A549 treated with dexamethasone at 1 μM for 4 hours (cell line): ENCODE measurements around the gene GALNT15. TPM values are rescaled to one million over a fixed set of nuclear protein-coding genes. Genes with fewer than 3 reads are reported as not detected.

Source experiments
- total RNA-seq: library from RNA; stranded (reverse); fragments of 200-300 nt; extraction: Qiagen RNA extraction; gene quantifications from 5 replicates; pipeline ENCODE4 v1.2.3, GENCODE V29; 2022

GALNT15 gene, protein sequence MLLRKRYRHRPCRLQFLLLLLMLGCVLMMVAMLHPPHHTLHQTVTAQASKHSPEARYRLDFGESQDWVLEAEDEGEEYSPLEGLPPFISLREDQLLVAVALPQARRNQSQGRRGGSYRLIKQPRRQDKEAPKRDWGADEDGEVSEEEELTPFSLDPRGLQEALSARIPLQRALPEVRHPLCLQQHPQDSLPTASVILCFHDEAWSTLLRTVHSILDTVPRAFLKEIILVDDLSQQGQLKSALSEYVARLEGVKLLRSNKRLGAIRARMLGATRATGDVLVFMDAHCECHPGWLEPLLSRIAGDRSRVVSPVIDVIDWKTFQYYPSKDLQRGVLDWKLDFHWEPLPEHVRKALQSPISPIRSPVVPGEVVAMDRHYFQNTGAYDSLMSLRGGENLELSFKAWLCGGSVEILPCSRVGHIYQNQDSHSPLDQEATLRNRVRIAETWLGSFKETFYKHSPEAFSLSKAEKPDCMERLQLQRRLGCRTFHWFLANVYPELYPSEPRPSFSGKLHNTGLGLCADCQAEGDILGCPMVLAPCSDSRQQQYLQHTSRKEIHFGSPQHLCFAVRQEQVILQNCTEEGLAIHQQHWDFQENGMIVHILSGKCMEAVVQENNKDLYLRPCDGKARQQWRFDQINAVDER
- total RNA-seq: 0.03 to 0.20 TPM (median 0.05 TPM) in 5 replicates

GRCh38 chr3:16174389-16174788, at the start of gene GALNT15:
TSS of gene GALNT15 (plus strand) at chr3:16174680. CDS start at chr3:16175152, 472 bp downstream.

DNA sequence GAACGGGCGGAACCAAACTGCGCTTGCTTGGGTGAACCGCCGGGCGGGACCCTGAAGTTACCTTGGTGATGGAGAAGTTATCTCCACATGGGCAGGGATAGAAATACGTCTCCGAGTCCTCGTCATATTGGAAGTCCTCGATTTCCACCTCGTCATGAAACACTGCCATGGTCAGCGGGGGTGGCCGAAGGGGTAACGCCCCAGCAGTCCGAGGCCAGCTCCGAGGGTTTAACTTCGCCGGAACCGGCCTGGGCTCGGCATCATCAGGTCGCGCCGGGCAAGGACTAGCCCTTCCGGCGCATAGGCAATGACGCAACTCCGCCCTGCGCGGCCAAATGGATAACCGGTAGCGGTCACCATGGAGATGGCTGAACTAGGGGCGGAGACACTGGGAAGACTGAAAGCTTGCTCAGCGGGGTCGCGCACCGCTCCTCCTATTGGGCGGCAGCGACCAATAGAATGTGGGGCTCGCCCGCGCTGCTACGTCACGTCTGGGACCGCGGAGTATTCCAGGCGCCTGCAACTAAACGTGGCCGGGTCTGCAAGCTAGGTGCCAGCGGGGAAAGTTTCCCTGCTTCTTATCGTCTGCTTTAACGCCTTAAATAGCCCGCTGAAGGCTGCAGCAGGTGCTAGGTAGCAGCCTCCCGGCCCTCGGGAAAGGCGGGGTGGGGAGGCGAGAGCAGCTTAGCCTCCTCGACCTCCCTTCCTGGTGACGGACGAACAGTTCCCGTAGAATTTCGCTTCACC, 90.4 kb downstream of the GALNT15 start, which contains the start of the genes DPH3 and OXNAD1:
Gene DPH3 (minus strand): TSS at position 236 of the 747 bp plus-strand sequence. CDS start 67 bp downstream, at position 169.
Gene OXNAD1 (plus strand): TSS at position 505 of the 747 bp plus-strand sequence. CDS start 5,741 bp downstream, outside the sequence.

Other genes with a start within 250 kb of the GALNT15 start
- 22.4 to 26.3 TPM (median 24.1 TPM) in 5 replicates for gene DPH3, start 90.3 kb downstream of the GALNT15 start, total RNA-seq
- gene OXNAD1, start 90.5 kb downstream of the GALNT15 start, total RNA-seq: 7.8 to 10.2 TPM (median 9.5 TPM) in 5 replicates